PC-3 (cell line): ENCODE measurements around the gene STAT4. TPM values are rescaled to one million over a fixed set of nuclear protein-coding genes. Genes with fewer than 3 reads are reported as not detected.

Source experiments
- ATAC-seq: fragments of 200-7000 bp; cut with Tn5 transposase; 2 replicates; pipeline ENCODE4 v1.9.1; 2020; ENCODE audit warnings: mild to moderate bottlenecking, moderate library complexity
- BruUV-seq: library from RNA; stranded (reverse); fragments of 400-500 nt; replicated peaks from 2 replicates; lab custom pipeline; 2021; lab: Mats Ljungman, UMichigan
- CTCF ChIA-PET: fragments of 300-600 bp; sonication (Branson Sonifier 250); formaldehyde crosslinking; loops from one replicate; lab custom pipeline; 2022; ENCODE audit warnings: antibody characterized with exemption; lab: Charles Lee
- POLR2A ChIA-PET: fragments of 300-600 bp; sonication (Branson Sonifier 250); formaldehyde crosslinking; loops from one replicate; lab custom pipeline; 2022; ENCODE audit warnings: antibody characterized with exemption; ENCODE audit not compliant: unreplicated experiment; lab: Charles Lee
- DNase-seq: peaks from one replicate; pipeline ENCODE4 v3.0.0-alpha.2; 2015
- H2AFZ ChIP-seq: fragments of 300-600 bp; sonication (generic); 2 replicates; pipeline ENCODE4 v1.6.0; 2016; ENCODE audit warnings: antibody characterized with exemption, low read length
- H3F3A ChIP-seq: fragments of 300-600 bp; sonication (generic); one replicate; pipeline ENCODE4 v1.6.0; 2017; ENCODE audit warnings: antibody characterized with exemption, low read length, control low read depth, mild to moderate bottlenecking; ENCODE audit not compliant: unreplicated experiment
- H3K27ac ChIP-seq: fragments of 300-600 bp; sonication (generic); 2 replicates; pipeline ENCODE4 v1.5.1; 2016; ENCODE audit warnings: mild to moderate bottlenecking, low read length
- H3K27me3 ChIP-seq: fragments of 300-600 bp; sonication (generic); 2 replicates; pipeline ENCODE4 v1.6.1; 2016; ENCODE audit warnings: low read length, mixed read lengths
- H3K36me3 ChIP-seq: fragments of 300-600 bp; sonication (generic); 2 replicates; pipeline ENCODE4 v1.6.1; 2016; ENCODE audit warnings: low read depth, mixed run types, low read length, mixed read lengths
- H3K4me1 ChIP-seq: fragments of 300-600 bp; sonication (generic); 2 replicates; pipeline ENCODE4 v1.5.1; 2016; ENCODE audit warnings: low read length; ENCODE audit not compliant: insufficient read depth
- H3K4me2 ChIP-seq: fragments of 300-600 bp; sonication (generic); 2 replicates; pipeline ENCODE4 v1.6.0; 2016; ENCODE audit warnings: low read length
- H3K4me3 ChIP-seq: fragments of 300-600 bp; sonication (generic); 2 replicates; pipeline ENCODE4 v1.5.1; 2016; ENCODE audit warnings: mild to moderate bottlenecking, low read length, mixed read lengths
- H3K79me2 ChIP-seq: fragments of 300-600 bp; sonication (generic); 2 replicates; pipeline ENCODE4 v1.6.1; 2017; ENCODE audit warnings: low read length, mixed read lengths
- H3K9ac ChIP-seq: fragments of 300-600 bp; sonication (generic); 2 replicates; pipeline ENCODE4 v1.6.0; 2016; ENCODE audit warnings: mild to moderate bottlenecking, low read length
- H3K9me2 ChIP-seq: fragments of 300-600 bp; sonication (generic); replicated peaks from 2 replicates; pipeline ENCODE4 v1.6.1; 2016; ENCODE audit warnings: mixed run types, low read length, mixed read lengths
- H3K9me3 ChIP-seq: fragments of 300-600 bp; sonication (generic); 2 replicates; pipeline ENCODE4 v1.6.1; 2016; ENCODE audit warnings: low read length, mixed read lengths
- H4K20me1 ChIP-seq: fragments of 300-600 bp; sonication (generic); 2 replicates; pipeline ENCODE4 v1.6.1; 2016; ENCODE audit warnings: low read length, mixed read lengths
- CTCF ChIP-seq: fragments of 300-600 bp; sonication (generic); conservative IDR thresholded peaks from 2 replicates; pipeline ENCODE4 v1.5.1; 2017; ENCODE audit warnings: antibody characterized with exemption, low read depth, mild to moderate bottlenecking, low read length
- EZH2 ChIP-seq: fragments of 300-600 bp; sonication (generic); IDR thresholded peaks from one replicate; pipeline ENCODE4 v1.6.1; 2017; ENCODE audit warnings: antibody characterized with exemption, mild to moderate bottlenecking, low read length; ENCODE audit not compliant: unreplicated experiment
- EZH2phosphoT487 ChIP-seq: fragments of 300-600 bp; sonication (generic); IDR thresholded peaks from 2 replicates; pipeline ENCODE4 v1.6.1; 2018; ENCODE audit warnings: mild to moderate bottlenecking, antibody characterized with exemption, low read length, borderline replicate concordance
- intact Hi-C: fragments of 100-400 bp; cut with micrococcal nuclease; formaldehyde crosslinking; loops from 2 replicates; pipeline ENCODE4 v1.9.0; 2023
- total RNA-seq: library from RNA; depleted of rRNA; stranded (reverse); fragments of >200 nt; gene quantifications from 2 replicates; pipeline ENCODE4 v1.2.3, GENCODE V29; 2014

The STAT4 gene
- total RNA-seq, 1 experiment from 2014 or later: 1.6 TPM

GRCh38 chr2:191126386-191127085, 24.3 kb downstream of the STAT4 start:
- DNase-seq (no peak), ATAC-seq (no peak)
- Histone ChIP-seq H3K9ac (no peak overlapping the region), H3K9me2 (no peaks in the 10 kb centered on the region), H3F3A (no peaks in the 10 kb centered on the region), H4K20me1 (no peaks in the 10 kb centered on the region), H2AFZ (no peak overlapping the region), H3K4me3 (no peak overlapping the region), H3K9me3 (no peaks in the 10 kb centered on the region), H3K27ac (no peak overlapping the region), H3K79me2 (no peaks in the 10 kb centered on the region), H3K4me1 (no peaks in the 10 kb centered on the region), H3K4me2 (no peak overlapping the region), H3K27me3 (no peaks in the 10 kb centered on the region), H3K36me3 (no peaks in the 10 kb centered on the region)
- ChIA-PET CTCF (interaction anchor here (0.8 kb wide), 1 partner anchor 286 kb away, joined by 3 read pairs; no protein-coding TSS in a partner anchor), POLR2A (no interaction called here)
- intact Hi-C loops: no loop called here
- no TSS peak for BruUV-seq
- TF ChIP-seq CTCF: no peak
- TF ChIP-seq EZH2phosphoT487: no peak

DNA sequence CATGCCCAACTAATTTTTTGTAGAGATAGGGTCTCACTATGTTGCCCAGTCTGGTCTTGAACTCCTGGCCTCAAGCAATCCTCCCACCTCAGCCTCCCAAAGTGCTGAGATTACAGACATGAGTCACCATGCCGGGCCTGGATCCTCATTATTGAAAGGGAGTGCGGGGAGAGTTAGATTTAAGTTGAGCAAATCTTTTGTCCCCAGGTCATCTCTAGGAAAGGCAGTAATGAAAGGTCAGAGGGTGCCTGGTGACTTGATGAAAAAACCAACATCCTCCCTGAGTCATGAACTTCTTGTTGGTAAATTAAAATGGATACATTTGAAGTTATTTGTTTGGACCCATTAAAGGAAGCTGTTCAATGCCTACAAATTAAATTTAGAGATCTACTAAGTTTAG, 25.1 kb downstream of the STAT4 start:
- no peaks in the 10 kb centered on the region for H3K9me3 ChIP-seq
- no TSS peak for BruUV-seq
- H3K36me3 ChIP-seq: no peaks in the 10 kb centered on the region
- ATAC-seq: no peak
- DNase-seq: no peak
- no peak overlapping the region for H3K9ac ChIP-seq
- intact Hi-C loops: no loop called here
- no peaks in the 10 kb centered on the region for H3K9me2 ChIP-seq
- H2AFZ ChIP-seq: no peak overlapping the region
- no peaks in the 10 kb centered on the region for H3F3A ChIP-seq
- no peak overlapping the region for H3K4me3 ChIP-seq
- ChIA-PET CTCF (interaction anchor here (0.8 kb wide), 1 partner anchor 287 kb away, joined by 3 read pairs; no protein-coding TSS in a partner anchor), POLR2A (no interaction called here)
- no peaks in the 10 kb centered on the region for H3K4me1 ChIP-seq
- no peak for TF ChIP-seq CTCF
- TF ChIP-seq EZH2phosphoT487: no peak
- TF ChIP-seq EZH2: no peak
- H3K79me2 ChIP-seq: no peaks in the 10 kb centered on the region
- no peaks in the 10 kb centered on the region for H4K20me1 ChIP-seq
- no peak overlapping the region for H3K27ac ChIP-seq
- H3K4me2 ChIP-seq: no peak overlapping the region
- no peaks in the 10 kb centered on the region for H3K27me3 ChIP-seq

- Histone ChIP-seq H3K36me3 (no peaks in the 10 kb centered on the region), H3K4me1 (no peaks in the 10 kb centered on the region), H3K4me2 (no peak overlapping the region), H3F3A (no peaks in the 10 kb centered on the region), H3K79me2 (no peaks in the 10 kb centered on the region), H3K9me2 (no peaks in the 10 kb centered on the region), H3K4me3 (no peak overlapping the region), H4K20me1 (no peaks in the 10 kb centered on the region), H3K9me3 (no peaks in the 10 kb centered on the region), H3K27ac (no peak overlapping the region), H2AFZ (no peak overlapping the region), H3K9ac (no peak overlapping the region), H3K27me3 (no peaks in the 10 kb centered on the region)
- intact Hi-C loops: no loop called here
- no peak for ATAC-seq
- POLR2A ChIA-PET: no interaction called here
- CTCF ChIA-PET: no interaction called here
- DNase-seq: no peak
- no peak for TF ChIP-seq CTCF
- no peak for TF ChIP-seq EZH2phosphoT487
- TF ChIP-seq EZH2: no peak
- BruUV-seq: no TSS peak
These were observed 28.0 kb downstream of the STAT4 start for GRCh38 chr2:191122638-191123294.
